HEK293 (cell line): ENCODE results near the gene NHLH1.

ENCODE experiments used
- CTCF ChIA-PET: fragments of 350-600 bp; formaldehyde crosslinking; extraction: SDS; loops from one replicate; lab custom pipeline; 2021; ENCODE audit warnings: antibody characterized with exemption; lab: Yijun Ruan, JAX
- POLR2A ChIA-PET: fragments of 300-600 bp; formaldehyde crosslinking; extraction: SDS; loops from one replicate; lab custom pipeline; 2020; ENCODE audit warnings: antibody characterized with exemption, inconsistent platforms; lab: Yijun Ruan, JAX
- H3K27ac ChIP-seq: fragments of 200-500 bp; sonication (Bioruptor generic); 2 replicates; pipeline ENCODE4 v1.5.1; 2014; ENCODE audit warnings: low read depth, low read length, control low read depth, inconsistent platforms; ENCODE audit errors: extremely low read depth
- H3K36me3 ChIP-seq, 2 experiments: fragments of 200-500 bp in 1 of 2; sonication (Bioruptor generic) in 1 of 2; 1 replicate in 1 of 2; 2 replicates in 1 of 2; pipeline ENCODE4 v1.5.1; 2014 to 2017; ENCODE audit warnings: inconsistent platforms in 2 of 2, low read length in 2 of 2; ENCODE audit not compliant: control insufficient read depth in 2 of 2, insufficient read depth in 1 of 2
- H3K4me1 ChIP-seq: fragments of 200-500 bp; sonication (Bioruptor generic); 2 replicates; pipeline ENCODE4 v1.5.1; 2014; ENCODE audit warnings: mild to moderate bottlenecking, low read length, inconsistent platforms; ENCODE audit not compliant: control insufficient read depth, insufficient read depth
- H3K4me3 ChIP-seq: 2 replicates; pipeline ENCODE4 v1.5.1; 2011; ENCODE audit warnings: low read depth, mild to moderate bottlenecking, control low read depth, low read length, moderate library complexity
- H3K9me3 ChIP-seq: fragments of 200-500 bp; sonication (Bioruptor generic); 2 replicates; pipeline ENCODE4 v1.5.1; 2014; ENCODE audit warnings: low read depth, low read length, inconsistent platforms; ENCODE audit not compliant: control insufficient read depth, insufficient read depth
- EGR2 ChIP-seq: fragments of 450-650 bp; formaldehyde crosslinking; IDR thresholded peaks from 2 replicates; pipeline ENCODE4 v1.5.1; 2016; ENCODE audit warnings: low read depth, missing biosample characterization, missing genetic modification characterization
- FEZF1 ChIP-seq: fragments of 450-650 bp; formaldehyde crosslinking; IDR thresholded peaks from 2 replicates; pipeline ENCODE4 v1.5.1; 2016; ENCODE audit warnings: missing biosample characterization, missing genetic modification characterization
- GLIS1 ChIP-seq: fragments of 450-650 bp; formaldehyde crosslinking; IDR thresholded peaks from 2 replicates; pipeline ENCODE4 v1.5.1; 2016; ENCODE audit warnings: missing biosample characterization, missing genetic modification characterization
- IKZF3 ChIP-seq: fragments of 450-650 bp; IDR thresholded peaks from 2 replicates; pipeline ENCODE4 v1.5.0; 2018; ENCODE audit warnings: missing biosample characterization, mild to moderate bottlenecking, missing genetic modification characterization, moderate library complexity
- KLF8 ChIP-seq: fragments of 450-650 bp; formaldehyde crosslinking; IDR thresholded peaks from 2 replicates; pipeline ENCODE4 v1.5.1; 2016; ENCODE audit warnings: missing biosample characterization, missing genetic modification characterization
- OVOL3 ChIP-seq: fragments of 450-650 bp; formaldehyde crosslinking; IDR thresholded peaks from 2 replicates; pipeline ENCODE4 v1.5.1; 2016; ENCODE audit warnings: missing biosample characterization, missing genetic modification characterization
- SETDB1 ChIP-seq: IDR thresholded peaks from one replicate; pipeline ENCODE4 v1.6.1; 2017; ENCODE audit warnings: mild to moderate bottlenecking, low read length, moderate library complexity, mixed read lengths; ENCODE audit not compliant: insufficient read length
- SP3 ChIP-seq: fragments of 450-650 bp; formaldehyde crosslinking; IDR thresholded peaks from 2 replicates; pipeline ENCODE4 v1.5.1; 2016; ENCODE audit warnings: missing biosample characterization, missing genetic modification characterization
- WT1 ChIP-seq: fragments of 450-650 bp; formaldehyde crosslinking; IDR thresholded peaks from 2 replicates; pipeline ENCODE4 v1.5.1; 2016; ENCODE audit warnings: missing biosample characterization, missing genetic modification characterization
- ZBTB17 ChIP-seq: fragments of 450-650 bp; formaldehyde crosslinking; IDR thresholded peaks from 2 replicates; pipeline ENCODE4 v1.5.1; 2016; ENCODE audit warnings: missing biosample characterization, missing genetic modification characterization
- ZBTB21 ChIP-seq: fragments of 450-650 bp; formaldehyde crosslinking; IDR thresholded peaks from 2 replicates; pipeline ENCODE4 v1.5.1; 2017; ENCODE audit warnings: missing biosample characterization, missing genetic modification characterization
- ZBTB26 ChIP-seq: fragments of 450-650 bp; formaldehyde crosslinking; optimal IDR thresholded peaks from 2 replicates; pipeline ENCODE3; 2016; ENCODE audit warnings: missing biosample characterization, mild to moderate bottlenecking, missing genetic modification characterization
- ZBTB8A ChIP-seq: fragments of 450-650 bp; formaldehyde crosslinking; IDR thresholded peaks from 2 replicates; pipeline ENCODE4 v1.5.1; 2016; ENCODE audit warnings: missing biosample characterization, missing genetic modification characterization
- ZFP69B ChIP-seq: fragments of 450-650 bp; formaldehyde crosslinking; IDR thresholded peaks from 2 replicates; pipeline ENCODE4 v1.5.1; 2016; ENCODE audit warnings: missing biosample characterization, missing genetic modification characterization
- ZNF140 ChIP-seq: fragments of 450-650 bp; formaldehyde crosslinking; IDR thresholded peaks from 2 replicates; pipeline ENCODE4 v1.5.1; 2016; ENCODE audit warnings: missing biosample characterization, missing genetic modification characterization
- ZNF26 ChIP-seq: fragments of 450-650 bp; formaldehyde crosslinking; IDR thresholded peaks from 2 replicates; pipeline ENCODE4 v1.5.1; 2016; ENCODE audit warnings: missing biosample characterization, missing genetic modification characterization
- ZNF274 ChIP-seq, 2 experiments: fragments of 200-500 bp in 1 of 2; fragments of 450-650 bp in 1 of 2; sonication (Bioruptor generic) in 1 of 2; formaldehyde crosslinking in 1 of 2; IDR thresholded peaks; 2 replicates each; pipeline versions ENCODE4 v1.5.1 to v1.6.1; 2014 to 2016; ENCODE audit warnings: borderline replicate concordance in 1 of 2, inconsistent platforms in 1 of 2, low read length in 1 of 2, missing biosample characterization in 1 of 2, missing genetic modification characterization in 1 of 2
- ZNF335 ChIP-seq: fragments of 450-650 bp; formaldehyde crosslinking; conservative IDR thresholded peaks from 2 replicates; pipeline ENCODE4 v1.5.1; 2016; ENCODE audit warnings: missing biosample characterization, missing genetic modification characterization
- ZNF341 ChIP-seq: fragments of 450-650 bp; formaldehyde crosslinking; IDR thresholded peaks from 2 replicates; pipeline ENCODE4; 2016; ENCODE audit warnings: low read depth, missing biosample characterization, missing genetic modification characterization
- ZNF391 ChIP-seq: fragments of 450-650 bp; formaldehyde crosslinking; IDR thresholded peaks from 2 replicates; pipeline ENCODE4 v1.5.1; 2016; ENCODE audit warnings: low read depth, missing biosample characterization, missing genetic modification characterization, borderline replicate concordance
- ZNF48 ChIP-seq: fragments of 450-650 bp; formaldehyde crosslinking; IDR thresholded peaks from 2 replicates; pipeline ENCODE4 v1.5.1; 2016; ENCODE audit warnings: missing biosample characterization, missing genetic modification characterization
- ZNF549 ChIP-seq: fragments of 450-650 bp; IDR thresholded peaks from 2 replicates; pipeline ENCODE4 v1.5.1; 2018; ENCODE audit warnings: missing biosample characterization, missing genetic modification characterization, mild to moderate bottlenecking, inconsistent platforms, moderate library complexity
- ZNF571 ChIP-seq: fragments of 450-650 bp; formaldehyde crosslinking; IDR thresholded peaks from 2 replicates; pipeline ENCODE4 v1.5.0; 2017; ENCODE audit warnings: missing biosample characterization, missing genetic modification characterization
- ZNF596 ChIP-seq: fragments of 450-650 bp; IDR thresholded peaks from 2 replicates; pipeline ENCODE4 v1.5.0; 2018; ENCODE audit warnings: missing biosample characterization, mild to moderate bottlenecking, missing genetic modification characterization, moderate library complexity
- ZNF645 ChIP-seq: fragments of 450-650 bp; formaldehyde crosslinking; IDR thresholded peaks from 2 replicates; pipeline ENCODE4; 2016; ENCODE audit warnings: missing biosample characterization, missing genetic modification characterization
- ZNF654 ChIP-seq: fragments of 450-650 bp; formaldehyde crosslinking; IDR thresholded peaks from 2 replicates; pipeline ENCODE4 v1.5.1; 2016; ENCODE audit warnings: low read depth, missing biosample characterization, missing genetic modification characterization

Gene NHLH1

GRCh38 chr1:160326418-160326817, 40.5 kb upstream of the NHLH1 start:
- no peak for TF ChIP-seq IKZF3 (tag by site-specific recombination)
- no peak for TF ChIP-seq ZBTB21 (tag by site-specific recombination)
- no peak for TF ChIP-seq ZNF335 (tag by site-specific recombination)
- no peak for TF ChIP-seq ZBTB17 (tag by site-specific recombination)
- no peak for TF ChIP-seq ZNF549
- no peak for TF ChIP-seq SETDB1
- TF ChIP-seq ZNF571 (tag by site-specific recombination): no peak
- no peak for TF ChIP-seq ZNF274 (IDR thresholded peaks at IDR 0.05; ENCODE audit: low read length)
- no peak for TF ChIP-seq ZNF274 (tag by site-specific recombination; IDR thresholded peaks at IDR 0.05; ENCODE audit: borderline replicate concordance)
- TF ChIP-seq ZNF341 (tag by site-specific recombination): no peak
- TF ChIP-seq ZNF391 (tag by site-specific recombination): no peak
- TF ChIP-seq OVOL3 (tag by site-specific recombination): no peak
- TF ChIP-seq ZBTB26 (tag by site-specific recombination): no peak
- ChIA-PET POLR2A (no interaction called here), CTCF (interaction anchor here (0.6 to 1.0 kb wide), 4 partner anchors 35 to 350 kb away, joined by 3 to 5 read pairs (median 3); no protein-coding TSS in a partner anchor)
- peaks cover 80 to 97% of the 10 kb centered on the region in 2 experiments for H3K36me3 ChIP-seq
- H3K9me3 ChIP-seq: no peaks in the 10 kb centered on the region
- no peak overlapping the region for H3K4me3 ChIP-seq
- no peak overlapping the region for H3K27ac ChIP-seq
- H3K4me1 ChIP-seq: no peaks in the 10 kb centered on the region

DNA sequence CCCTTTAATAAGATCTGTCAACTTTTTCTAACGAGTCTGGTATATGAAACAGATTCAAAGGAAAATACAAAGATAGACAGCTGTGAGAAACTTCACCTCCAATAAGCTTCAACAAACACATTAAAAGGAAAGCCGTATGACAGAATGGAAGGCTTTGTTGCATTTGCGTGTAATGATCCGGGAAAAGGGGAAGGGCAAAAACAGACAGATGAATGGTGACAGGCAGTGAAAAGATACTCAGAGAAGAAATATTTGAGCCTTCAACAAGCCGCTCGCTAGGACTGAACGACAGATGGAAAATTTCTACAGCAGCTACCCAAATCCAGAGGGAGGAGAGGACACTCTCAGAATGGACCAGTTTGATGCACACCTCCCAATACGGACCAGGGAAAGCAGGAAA, 38.7 kb upstream of the NHLH1 start:
- ChIA-PET POLR2A (no interaction called here), CTCF (interaction anchor here (3.4 kb wide), 1 partner anchor 36 kb away, joined by 28 read pairs; no protein-coding TSS in a partner anchor)
- no peak overlapping the region for H3K4me3 ChIP-seq
- no peaks in the 10 kb centered on the region for H3K9me3 ChIP-seq
- no peak overlapping the region for H3K27ac ChIP-seq
- H3K4me1 ChIP-seq: no peaks in the 10 kb centered on the region
- H3K36me3 ChIP-seq: peaks cover 85 to 96% of the 10 kb centered on the region in 2 experiments
- TF ChIP-seq ZNF654 (tag by site-specific recombination) (no peak), KLF8 (tag by site-specific recombination) (no peak), FEZF1 (tag by site-specific recombination) (no peak), ZFP69B (no peak), ZNF26 (tag by site-specific recombination) (no peak), ZNF341 (tag by site-specific recombination) (no peak), ZNF645 (tag by site-specific recombination) (no peak), ZNF596 (tag by site-specific recombination) (no peak), EGR2 (no peak), GLIS1 (tag by site-specific recombination) (no peak), SP3 (no peak), ZBTB8A (tag by site-specific recombination) (no peak), ZNF549 (no peak), ZNF140 (tag by site-specific recombination) (no peak), ZNF391 (tag by site-specific recombination) (no peak), ZNF48 (no peak), WT1 (no peak)
